HuH-7 (cell line): Measurements from ENCODE around the gene NT5C.

ENCODE experiments used
- DNase-seq: peaks from one replicate; pipeline ENCODE4 v3.0.0; 2011; ENCODE audit warnings: low spot score

The NT5C gene

DNA sequence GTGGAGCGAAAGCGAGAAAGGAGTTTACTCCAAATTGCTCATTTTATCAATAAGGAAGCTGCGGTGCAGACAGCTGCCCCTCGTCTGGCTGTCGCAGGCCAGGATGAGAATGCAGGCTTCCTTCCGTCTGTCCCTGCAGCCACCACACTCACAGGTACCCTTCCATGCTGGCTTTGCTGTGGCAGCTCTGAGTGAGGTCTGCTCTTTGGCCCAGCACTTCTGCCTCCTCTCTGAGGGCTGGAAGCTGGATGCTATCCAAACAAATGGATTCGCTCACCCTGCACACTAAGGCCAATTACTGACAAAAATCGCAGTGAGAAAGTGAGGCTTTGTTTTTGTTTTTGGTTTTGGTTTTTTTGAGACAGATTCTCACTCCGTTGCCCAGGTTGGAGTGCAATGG lies 14.8 kb downstream of the NT5C start:
- no peak for DNase-seq

DNA sequence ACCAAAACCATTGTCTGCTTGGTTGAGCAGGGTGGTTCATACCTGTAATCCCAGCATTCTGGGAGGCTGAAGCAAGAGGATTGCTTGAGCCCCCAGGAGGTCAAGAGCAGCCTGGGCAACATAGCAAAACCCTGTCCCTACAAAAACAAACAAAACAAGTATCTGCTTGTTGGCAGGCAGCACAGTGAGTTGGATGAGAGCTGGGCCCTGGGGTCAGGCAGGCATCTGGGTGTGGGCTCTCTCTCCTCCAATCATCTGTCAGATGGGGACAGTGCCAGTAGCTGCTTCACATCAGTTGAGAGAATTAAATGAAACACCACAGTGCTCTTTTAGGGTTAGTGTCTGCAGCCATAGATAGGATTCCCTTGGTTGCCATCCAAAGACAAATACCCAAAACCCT lies 16.0 kb downstream of the NT5C start:
- DNase-seq: no peak

DNA sequence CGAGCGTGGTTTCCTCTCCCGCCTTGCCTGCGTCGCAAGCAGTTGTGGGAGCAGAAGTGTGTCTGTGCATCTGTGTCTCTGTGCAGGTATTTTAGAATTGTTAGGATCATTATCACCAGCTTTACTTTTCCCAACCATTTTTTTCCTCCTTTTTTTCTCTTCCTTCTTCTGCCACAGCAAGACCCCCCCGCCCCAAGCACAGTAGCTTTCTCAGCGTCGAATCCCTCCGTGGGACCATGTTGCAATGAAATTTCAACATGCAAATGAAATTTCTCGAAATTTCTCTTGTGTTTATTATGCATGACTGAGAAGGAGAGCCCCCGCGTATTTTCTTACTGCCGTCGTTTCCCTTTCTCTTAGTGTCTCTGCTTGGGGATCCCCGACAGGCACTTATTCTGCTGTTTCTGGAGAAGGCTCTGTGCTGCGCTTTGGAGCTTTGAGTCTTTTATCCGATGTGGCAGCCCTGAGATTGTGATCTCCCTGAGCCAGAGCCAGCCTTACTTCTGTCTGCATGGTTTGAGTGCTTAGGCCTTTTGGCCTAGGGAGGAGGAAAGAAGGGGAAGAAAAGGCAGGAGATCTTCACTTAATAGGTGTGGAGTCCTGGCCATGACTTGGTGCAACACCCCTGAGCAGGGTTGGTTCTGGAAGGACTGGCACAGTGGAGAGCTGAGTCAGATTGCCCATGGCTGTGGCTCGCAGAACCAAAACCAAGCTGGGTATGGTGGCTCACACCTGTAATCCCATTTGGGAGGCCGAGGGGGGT lies 16.8 kb downstream of the NT5C start:
- DNase-seq: no peak

DNA sequence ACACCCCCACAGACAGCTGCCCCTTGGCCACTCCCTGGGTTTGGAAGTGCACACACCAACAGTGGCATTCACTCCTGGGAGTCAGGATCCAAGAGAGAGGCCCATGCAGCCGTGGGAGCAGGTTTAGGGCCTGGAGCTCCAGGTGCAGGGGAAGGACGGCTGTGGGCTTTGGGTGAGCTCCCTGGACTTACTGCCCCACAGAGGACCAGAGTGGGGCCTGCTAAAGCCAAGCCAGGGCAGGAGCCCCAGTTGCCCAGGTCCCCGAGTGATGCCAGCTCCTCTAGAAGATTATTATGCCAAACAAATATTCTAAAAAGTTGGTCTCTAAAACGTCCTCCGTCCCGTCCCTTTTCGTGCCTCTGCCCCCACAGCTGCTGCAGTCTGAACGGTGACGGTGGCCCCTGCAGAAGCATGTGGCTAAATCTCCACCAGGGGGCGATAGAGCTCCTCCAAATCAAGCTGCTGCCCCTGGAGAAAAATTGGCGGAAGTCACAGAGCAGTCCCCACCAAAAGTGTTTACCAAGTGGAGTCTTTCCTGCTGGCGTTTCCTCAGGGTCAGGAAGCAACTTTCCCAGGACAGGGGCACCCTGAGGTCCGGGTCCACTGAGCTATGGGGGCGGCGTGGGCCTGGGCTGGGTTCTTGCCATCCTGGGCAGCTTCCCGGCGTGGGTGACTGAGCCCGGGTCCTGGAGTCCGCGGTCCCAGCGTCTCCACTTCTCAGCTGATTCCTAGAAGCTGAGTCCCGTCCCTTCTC lies 17.6 kb downstream of the NT5C start:
- peak; percentile 93 for DNase-seq

DNA sequence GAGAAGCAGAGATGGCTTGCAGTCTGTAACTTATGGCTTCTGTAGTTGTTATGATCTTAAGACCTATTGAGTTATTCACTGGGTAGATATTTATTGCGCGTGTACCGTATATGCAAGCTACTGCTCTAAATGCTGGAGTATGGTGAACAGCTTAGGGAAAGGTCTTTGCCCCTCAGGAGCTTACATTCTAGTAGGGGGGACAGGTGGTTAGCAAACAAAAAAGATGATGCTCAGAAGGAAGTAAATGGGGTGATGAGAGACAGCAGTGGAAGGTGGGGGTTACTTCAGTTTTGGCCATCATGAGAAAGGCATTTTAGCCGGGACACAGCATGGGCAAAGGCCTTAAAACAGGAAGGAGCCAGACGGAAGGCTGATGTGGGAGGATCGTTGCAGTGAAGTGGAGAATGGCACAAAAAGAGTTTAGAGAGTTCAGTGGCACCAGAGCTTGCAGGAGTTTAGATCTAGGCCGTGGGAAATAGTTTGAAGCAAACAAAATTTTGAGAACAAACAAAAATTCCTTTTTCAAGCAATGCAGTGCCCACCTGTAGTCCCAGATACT lies 19.7 kb downstream of the NT5C start:
- DNase-seq: no peak

DNA sequence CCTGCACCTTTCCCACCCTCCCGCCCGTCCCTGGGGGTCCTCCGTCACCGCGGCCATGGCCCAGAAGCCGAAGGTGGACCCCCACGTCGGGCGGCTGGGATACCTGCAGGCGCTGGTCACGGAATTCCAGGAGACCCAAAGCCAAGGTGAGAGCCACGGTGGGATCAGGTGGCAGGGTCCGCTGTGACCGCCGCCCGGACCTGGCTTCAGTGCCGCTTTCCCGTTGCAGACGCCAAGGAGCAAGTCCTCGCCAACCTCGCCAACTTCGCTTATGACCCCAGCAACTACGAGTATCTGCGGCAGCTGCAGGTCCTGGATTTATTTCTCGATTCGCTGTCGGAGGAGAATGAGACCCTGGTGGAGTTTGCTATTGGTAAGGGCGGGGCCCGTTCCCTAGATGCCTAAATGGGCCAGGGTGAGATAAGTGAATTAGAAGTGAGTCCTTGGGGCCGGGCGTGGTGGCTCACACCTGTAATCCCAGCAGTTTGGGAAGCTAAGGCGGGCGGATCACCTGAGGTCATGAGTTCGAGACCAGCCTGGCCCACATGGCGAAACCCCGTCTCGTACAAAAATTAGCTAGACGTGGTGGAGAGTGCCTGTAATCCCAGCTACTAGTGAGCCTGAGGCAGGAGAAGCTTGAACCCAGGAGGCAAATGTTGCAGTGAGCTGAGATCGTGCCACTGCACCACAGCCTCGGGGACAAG lies 21.2 kb downstream of the NT5C start:
- DNase-seq: no peak

DNA sequence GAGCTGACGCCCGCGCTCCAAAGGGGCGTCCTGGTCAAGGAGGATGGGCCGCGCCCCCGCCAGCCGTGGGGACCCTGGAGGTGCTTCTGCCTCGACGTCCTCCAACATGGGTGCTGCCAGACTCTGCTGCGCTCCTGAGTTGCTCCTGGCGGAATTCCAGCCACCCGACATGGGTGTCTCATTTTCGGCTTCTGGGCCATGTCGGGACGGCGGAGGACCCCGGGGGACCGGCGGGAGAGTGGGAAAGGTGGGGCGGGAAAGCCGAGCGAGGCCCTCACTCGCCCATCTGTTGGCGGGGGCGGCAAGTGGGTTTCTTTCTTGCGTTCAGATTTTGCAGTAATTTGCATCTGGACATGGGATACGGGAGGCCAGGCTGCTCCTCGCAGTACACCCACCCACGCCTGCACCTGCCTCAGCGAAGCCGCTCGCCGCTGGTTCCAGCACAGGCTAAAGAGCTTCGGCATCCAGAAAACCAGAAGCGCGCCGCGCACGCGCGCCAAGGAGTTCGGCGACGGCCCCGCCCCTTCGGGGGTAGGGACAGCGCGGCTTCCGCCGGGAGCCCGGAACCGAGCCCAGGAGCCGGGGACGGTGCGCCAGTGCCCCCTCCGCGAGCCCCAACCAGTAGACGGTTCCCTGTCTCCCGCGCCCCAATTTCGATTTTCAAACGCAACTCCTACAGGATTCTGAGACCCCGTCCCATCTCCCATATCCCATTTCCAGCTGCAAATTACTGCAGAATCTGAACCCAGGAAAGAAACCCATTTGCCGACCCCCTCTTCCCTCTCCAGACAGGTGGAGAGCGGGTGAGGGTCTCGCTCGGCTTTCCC lies 21.9 kb downstream of the NT5C start, which contains the start of gene ARMC7:
TSS of gene ARMC7 (plus strand) at position 563 of the 827 bp plus-strand sequence. CDS start 320 bp downstream, outside the sequence.
- DNase-seq: peak; percentile 96

DNA sequence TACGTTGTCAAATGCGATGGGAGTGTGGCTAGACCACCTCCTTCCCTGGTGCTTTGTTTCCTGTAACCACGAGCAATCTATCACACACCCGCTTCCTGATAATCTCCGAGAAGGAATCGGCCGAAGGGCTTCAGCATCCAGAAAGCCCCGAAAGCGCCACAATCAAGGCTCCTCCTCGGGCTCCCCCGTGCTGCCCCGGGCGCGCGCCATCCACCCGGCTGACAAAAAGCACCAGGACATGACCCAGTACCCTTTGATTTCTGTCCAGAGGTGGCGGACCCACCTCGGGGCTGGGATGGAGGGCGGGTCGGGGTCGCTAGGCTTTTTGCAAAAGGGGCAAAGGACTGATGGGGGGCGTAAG lies 22.5 kb downstream of the NT5C start:
- no peak for DNase-seq

DNA sequence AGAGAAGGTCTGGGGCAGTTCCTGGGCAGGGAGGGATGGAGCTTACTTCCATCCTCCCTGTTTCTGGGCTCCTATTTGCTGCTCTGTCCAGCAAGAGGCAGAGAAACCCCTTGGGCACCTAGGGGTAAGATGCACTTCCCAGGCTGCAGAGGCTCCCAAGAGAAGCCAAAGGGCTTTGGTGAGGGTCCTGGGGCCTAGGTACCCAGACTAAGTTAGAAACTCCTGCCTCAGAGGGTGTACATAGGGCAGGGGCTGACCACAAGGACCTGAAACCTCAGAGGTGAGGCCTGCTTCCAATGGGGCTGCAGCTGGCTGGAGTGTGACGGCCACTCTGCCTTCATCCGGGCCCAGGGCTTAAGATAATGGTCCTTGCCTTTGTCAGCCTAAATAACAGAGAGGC lies 23.3 kb downstream of the NT5C start:
- no peak for DNase-seq

DNA sequence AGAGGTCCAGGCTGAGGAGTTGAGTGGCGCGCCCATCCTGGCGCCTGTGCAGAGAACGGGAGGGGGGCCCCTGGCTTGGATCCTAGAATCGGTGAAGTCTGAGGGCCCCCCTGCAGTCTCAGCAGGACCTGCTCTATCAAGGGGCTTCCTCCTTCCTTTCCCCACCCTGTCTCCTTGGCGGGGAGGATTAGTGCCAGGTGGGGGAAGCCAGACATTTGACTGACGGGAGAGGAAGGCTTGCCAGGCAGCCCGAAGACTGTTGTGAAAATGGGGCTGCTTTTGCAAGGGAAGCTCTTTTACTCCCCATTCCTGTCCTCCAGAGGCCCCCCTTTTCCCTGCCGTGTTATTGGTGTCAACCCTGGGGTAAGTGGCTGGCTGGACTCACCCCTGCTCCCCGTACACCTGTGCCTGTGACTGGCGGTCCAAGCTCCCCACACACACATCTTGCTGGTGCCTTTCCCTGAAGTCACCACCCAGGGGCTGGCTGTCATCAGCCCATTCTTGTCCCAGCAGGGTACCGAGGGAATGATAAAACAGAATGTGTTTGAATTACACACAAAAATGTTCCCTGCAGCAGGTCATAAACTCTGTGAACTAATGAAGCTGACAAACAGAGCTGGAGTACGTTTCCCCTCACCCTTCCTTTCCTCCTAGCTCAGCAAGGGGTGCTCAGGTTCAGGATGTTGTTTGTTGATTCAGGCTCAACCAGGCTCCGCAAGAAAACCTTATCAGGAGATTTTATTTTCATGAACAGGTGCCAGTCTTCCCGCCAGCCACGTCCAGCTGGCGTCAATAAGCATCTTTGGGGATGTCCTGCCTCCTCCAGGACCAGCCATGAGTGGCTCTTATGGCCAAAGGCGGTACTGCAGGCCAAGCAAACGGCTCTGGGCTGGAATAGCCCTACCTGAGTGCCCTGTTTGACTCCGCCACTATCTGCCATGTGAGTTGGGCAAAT lies 26.1 kb downstream of the NT5C start:
- peak; percentile 85 for DNase-seq

DNA sequence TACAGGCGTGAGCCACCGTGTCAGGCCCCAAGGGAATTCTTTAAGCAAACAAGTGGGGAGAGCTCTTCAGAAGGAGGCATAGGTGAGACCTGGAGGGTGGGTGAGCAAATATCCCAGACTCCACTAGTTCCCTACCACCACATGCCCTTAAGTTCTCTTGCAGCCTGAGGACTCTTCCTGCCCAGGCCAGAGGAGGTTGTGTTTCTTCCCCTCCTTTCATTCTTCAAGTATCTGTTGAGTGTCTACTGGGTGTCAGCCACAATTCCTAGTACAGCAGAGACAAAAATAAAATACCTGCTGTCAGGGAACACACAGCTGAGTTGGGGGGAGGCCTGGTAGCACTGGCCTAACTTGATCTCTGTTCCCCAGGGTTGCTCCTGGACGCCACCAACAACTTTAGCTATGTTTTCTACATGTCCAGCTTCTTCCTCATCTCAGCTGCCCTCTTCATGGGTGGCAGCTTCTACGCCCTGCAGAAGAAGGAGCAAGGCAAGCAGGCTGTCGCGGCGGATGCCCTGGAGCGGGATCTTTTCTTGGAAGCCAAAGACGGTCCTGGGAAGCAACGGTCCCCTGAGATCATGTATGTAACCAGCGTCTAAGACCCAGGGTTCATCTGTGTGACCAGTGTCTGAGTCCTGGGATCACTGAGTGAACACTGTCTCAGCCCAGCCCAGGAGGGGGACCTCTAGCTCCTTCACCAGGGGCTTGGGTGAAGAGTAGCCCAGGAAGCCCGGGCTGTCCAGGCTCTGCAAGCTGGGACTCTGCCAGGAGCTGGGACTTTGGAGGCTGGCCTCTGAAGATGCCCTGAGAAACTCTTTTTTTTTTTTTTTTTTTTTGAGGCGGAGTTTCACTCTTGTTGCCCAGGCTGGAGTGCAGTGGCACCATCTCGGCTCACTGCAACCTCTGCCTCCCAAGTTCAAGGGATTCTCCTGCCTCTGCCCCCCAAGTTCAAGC lies 27.7 kb downstream of the NT5C start:
- no peak for DNase-seq

DNA sequence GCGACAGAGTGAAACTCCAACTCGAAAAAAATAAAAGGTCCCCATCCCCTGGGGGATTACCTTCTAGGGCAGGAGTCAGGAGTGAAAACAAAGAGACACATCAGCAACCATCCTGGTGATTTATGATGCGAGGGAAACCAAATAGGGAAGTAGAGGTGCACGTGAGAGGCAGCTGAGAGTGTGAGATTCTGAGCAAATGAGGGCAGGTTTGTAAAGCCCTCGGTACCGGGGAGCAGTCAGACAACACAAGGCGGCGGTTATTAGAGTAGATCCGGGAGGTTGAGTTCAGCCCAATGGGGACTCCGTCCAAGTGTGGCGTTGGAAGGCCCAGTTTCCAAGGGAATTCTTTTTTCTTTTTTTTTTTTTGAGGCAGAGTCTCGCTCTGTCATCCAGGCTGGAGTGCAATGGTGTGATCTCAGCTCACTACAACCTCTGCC lies 29.1 kb downstream of the NT5C start:
- no peak for DNase-seq

DNA sequence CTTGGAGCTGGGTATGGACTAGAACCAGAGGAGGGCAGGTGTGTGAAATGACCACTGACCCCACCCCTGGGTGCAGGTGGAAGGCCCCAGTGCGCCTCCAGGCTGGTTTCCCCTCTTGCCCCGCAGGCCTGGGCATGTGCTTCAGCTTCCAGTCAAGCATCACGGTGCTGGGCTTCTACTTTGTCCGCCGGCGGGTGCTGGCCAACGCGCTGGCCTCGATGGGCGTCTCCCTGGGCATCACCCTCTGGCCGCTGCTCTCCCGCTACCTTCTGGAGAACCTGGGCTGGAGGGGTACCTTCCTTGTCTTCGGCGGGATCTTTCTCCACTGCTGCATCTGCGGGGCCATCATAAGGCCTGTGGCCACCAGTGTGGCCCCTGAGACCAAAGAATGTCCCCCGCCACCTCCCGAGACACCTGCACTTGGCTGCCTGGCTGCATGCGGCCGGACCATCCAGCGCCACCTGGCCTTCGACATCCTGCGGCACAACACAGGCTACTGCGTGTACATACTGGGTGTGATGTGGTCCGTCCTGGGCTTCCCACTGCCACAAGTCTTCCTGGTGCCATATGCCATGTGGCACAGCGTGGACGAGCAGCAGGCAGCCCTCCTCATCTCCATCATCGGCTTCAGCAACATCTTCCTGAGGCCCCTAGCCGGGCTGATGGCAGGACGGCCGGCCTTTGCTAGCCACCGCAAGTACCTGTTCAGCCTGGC lies 31.5 kb downstream of the NT5C start:
- no peak for DNase-seq

DNA sequence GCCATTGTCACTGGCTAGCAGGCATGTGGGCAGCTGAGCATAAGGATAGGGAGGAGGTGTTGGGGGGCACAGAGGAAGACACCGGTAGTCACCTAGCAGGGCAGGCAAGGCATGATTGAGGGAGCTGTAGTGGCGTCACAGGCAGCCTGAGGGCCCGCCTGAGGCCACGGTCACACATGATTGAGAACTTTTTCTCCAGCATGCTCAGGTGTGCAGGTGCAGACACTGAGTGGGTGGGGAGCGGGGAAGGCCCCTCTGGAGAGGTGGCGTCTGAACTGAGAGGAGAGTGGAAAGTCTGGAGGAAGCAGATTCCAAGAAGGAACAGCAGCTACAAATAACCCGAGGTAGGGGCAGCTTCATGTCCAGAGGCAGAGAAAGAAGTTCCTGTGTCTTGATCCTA lies 32.7 kb downstream of the NT5C start:
- DNase-seq: no peak

DNA sequence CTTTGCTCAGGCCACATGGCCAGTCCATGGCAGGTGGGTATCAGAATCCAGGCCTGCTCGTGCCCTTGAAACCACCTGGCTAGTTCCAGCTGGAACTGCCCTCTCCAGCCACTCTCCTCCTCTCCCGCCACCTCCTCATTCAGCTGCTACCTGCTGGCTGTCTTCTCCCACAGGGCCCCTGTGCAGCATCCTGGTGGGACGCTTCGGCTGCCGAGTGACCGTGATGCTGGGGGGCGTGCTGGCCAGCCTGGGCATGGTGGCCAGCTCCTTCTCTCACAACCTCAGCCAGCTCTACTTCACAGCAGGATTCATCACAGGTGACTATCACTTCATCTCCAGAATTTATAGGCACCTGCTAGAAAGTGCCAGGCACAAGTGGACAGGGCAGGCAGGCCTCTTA lies 33.7 kb downstream of the NT5C start:
- no peak for DNase-seq

DNA sequence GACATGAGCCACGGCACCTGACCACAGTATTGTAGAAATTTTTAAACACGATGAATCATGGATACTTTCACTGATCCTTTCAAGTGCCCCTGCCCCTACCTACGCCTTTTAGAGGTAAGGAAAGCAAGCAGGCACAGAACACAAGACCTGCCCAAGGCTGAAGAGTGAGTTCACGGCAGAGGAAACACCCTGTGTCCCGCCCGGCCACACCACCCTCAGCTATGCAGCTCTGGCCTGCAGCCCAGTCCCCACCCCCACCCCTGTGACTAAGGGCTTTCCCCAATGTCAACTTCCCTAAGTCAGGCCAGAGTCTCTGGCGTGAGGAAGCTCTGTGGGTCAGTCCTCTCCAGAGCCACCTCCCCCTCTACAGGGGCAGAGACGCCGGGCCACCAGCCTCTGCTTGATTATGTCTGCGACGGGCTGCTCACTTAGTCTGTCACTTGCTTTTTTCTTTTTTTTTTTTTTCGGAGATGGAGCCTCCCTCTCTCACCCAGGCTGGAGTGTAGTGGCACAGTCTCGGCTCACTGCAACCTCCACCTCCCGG lies 35.4 kb downstream of the NT5C start:
- peak; percentile 91 for DNase-seq

DNA sequence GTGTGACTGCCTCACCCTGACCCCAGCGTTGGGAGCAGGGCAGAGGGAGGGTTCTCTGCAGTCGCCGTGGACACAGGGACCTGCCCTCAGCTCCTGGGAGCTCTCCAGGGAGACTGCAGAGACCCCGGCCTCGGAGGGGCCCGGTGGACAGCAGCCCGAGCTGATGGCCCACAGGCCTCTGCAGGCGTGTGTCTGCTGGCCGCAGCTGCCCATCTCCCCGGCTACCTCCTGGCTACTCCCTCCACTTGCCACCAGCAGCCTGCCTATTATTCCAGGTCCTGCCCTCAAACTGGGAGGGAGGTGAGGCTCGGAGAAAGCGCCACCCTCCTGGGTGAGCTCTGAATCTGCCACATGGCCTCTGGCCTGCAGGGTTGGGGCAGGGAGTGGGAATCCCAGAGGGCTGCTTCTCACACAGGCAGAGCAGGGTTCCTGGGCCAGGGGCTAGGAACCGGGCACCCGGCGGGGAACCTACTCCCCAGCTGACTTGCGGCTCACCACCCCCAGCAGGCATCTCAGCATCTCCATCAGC lies 36.6 kb downstream of the NT5C start:
- DNase-seq: no peak

DNA sequence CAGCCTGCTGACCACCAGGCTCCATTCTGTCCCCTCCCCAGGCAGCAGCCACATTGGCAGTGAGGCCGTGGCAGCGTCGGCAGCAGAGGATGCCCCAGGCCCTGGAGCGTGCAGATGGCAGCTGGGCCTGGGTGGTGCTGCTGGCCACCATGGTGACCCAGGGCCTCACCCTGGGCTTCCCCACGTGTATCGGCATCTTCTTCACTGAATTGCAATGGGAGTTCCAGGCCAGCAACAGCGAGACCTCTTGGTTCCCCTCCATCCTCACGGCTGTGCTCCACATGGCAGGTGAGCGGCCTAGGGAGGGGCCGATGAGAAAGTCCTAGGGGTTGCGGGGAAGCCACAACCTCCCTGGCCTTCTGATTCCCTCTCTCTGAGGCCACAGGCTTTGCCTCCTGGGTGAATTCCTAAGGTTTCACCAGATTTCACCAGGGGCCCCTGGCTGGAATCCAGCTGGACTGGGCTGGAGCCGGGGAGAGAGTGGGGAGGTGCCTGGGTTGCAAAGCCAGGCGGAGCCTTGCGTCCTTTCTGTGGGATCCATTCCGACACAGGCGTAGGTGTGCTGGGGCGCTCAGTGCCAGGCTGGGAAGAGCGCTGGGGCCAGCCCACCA lies 37.9 kb downstream of the NT5C start:
- DNase-seq: no peak
